ENCODE data around the gene ZNF44.

ZNF44 gene

DNA sequence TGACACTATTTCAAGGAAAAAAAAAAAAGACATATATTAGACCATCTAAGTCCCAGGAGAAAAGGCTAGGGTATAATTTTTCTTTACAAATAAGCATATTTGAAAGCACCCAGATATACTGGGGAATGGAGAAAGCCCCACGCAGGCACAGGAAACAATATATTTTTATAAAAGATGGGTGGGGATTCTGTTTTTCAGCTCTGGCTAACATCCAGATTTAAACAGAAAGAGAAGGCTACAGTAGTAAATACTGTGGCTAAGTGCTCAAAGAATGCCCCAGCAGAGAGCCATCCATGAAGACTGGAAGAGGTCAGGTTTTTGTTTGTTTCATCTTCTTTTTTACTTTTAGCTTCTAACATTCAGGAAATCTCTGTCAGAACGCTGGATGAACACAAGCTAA is 16.0 kb downstream of the ZNF44 start:
- TF ChIP-seq SUZ12 (IDR thresholded peaks at IDR 0.05; ENCODE audit: extremely low read depth, insufficient read depth, insufficient read length) = no peak
- no peak for TF ChIP-seq ZNF274 (IDR thresholded peaks at IDR 0.05; ENCODE audit: low read depth, low read length)
- TF ChIP-seq YY1 (IDR thresholded peaks at IDR 0.05; ENCODE audit: insufficient read depth, insufficient read length) = no peak
- Histone ChIP-seq H3K36me3 (ENCODE audit: insufficient read depth, insufficient read length, low read length) (peaks cover 29% of the 10 kb centered on the region), H3K9ac (ENCODE audit: insufficient read length, low read depth) (no peak overlapping the region), H3K4me3 (ENCODE audit: insufficient read length, low read depth) (no peak overlapping the region), H3K27me3 (ENCODE audit: insufficient read depth, insufficient read length) (no peaks in the 10 kb centered on the region), H3K4me1 (ENCODE audit: insufficient read depth, insufficient read length) (no peaks in the 10 kb centered on the region), H3K9me3 (ENCODE audit: insufficient read depth, low read length) (peaks cover 78% of the 10 kb centered on the region)
- DNase-seq (ENCODE audit: low read depth, low spot score) = no peak

DNA sequence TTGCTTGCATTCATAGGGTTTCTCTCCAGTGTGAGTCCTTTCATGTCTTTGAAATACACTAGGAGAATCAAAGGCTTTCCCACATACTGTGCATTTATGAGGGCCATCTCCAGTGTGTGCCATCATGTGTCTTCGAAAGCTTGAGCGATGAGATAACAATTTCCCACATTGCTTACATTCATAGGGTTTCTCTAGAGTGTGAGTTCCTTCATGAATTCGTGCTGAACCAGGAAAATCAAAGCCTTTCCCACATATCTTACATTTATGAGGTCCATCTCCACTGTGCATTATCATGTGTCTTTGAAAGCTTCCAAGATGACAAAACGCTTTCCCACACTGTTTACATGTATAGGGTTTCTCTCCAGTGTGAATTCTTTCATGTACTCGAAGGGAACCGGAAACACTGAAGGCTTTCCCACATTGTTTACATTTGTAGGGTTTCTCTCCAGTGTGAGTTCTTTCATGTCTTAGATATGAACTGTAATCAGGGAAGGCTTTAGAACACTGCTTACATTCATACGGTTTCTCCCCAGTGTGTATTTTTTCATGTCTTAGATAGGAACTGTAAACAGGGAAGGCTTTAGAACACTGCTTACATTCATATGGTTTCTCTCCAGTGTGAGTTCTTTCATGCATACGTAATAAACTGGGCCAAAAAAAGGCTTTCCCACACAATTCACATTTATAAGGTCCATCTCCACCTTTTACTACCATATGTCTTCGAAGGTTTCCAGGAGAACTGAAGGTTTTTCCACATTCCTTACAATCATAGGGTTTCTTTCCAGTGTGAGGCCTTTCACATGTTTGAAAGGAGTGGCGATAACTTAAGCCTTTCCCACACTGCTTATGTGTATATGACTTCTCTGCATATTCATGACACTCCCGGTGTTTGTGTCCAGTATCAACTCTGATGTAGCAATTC is 21.4 kb downstream of the ZNF44 start:
- peaks cover 77% of the 10 kb centered on the region for H3K9me3 ChIP-seq (ENCODE audit: insufficient read depth, low read length)
- peaks cover 54% of the 10 kb centered on the region for H3K36me3 ChIP-seq (ENCODE audit: insufficient read depth, insufficient read length, low read length)
- DNase-seq (ENCODE audit: low read depth, low spot score) = no peak
- H3K4me3 ChIP-seq (ENCODE audit: insufficient read length, low read depth) = no peak overlapping the region
- TF ChIP-seq ZNF274 (IDR thresholded peaks at IDR 0.05; ENCODE audit: low read depth, low read length) (peak; percentile 26), YY1 (IDR thresholded peaks at IDR 0.05; ENCODE audit: insufficient read depth, insufficient read length) (no peak)
- no peaks in the 10 kb centered on the region for H3K27me3 ChIP-seq (ENCODE audit: insufficient read depth, insufficient read length)
- H3K9ac ChIP-seq (ENCODE audit: insufficient read length, low read depth) = no peak overlapping the region
- no peaks in the 10 kb centered on the region for H3K4me1 ChIP-seq (ENCODE audit: insufficient read depth, insufficient read length)

- H3K27me3 ChIP-seq (ENCODE audit: insufficient read depth, insufficient read length) = no peaks in the 10 kb centered on the region
- no peak overlapping the region for H3K4me3 ChIP-seq (ENCODE audit: insufficient read length, low read depth)
- peaks cover 53% of the 10 kb centered on the region for H3K36me3 ChIP-seq (ENCODE audit: insufficient read depth, insufficient read length, low read length)
- no peak for DNase-seq (ENCODE audit: low read depth, low spot score)
- H3K4me1 ChIP-seq (ENCODE audit: insufficient read depth, insufficient read length) = no peaks in the 10 kb centered on the region
- H3K9ac ChIP-seq (ENCODE audit: insufficient read length, low read depth) = no peak overlapping the region
- peaks cover 69% of the 10 kb centered on the region for H3K9me3 ChIP-seq (ENCODE audit: insufficient read depth, low read length)
- TF ChIP-seq ZNF274 (IDR thresholded peaks at IDR 0.05; ENCODE audit: low read depth, low read length) (peak; percentile 58), SUZ12 (IDR thresholded peaks at IDR 0.05; ENCODE audit: extremely low read depth, insufficient read depth, insufficient read length) (no peak)
Measured at GRCh38 chr19:12272386-12272785, 22.3 kb downstream of the ZNF44 start.

- DNase-seq (ENCODE audit: low read depth, low spot score) = no peak
- H3K36me3 ChIP-seq (ENCODE audit: insufficient read depth, insufficient read length, low read length) = peaks cover 48% of the 10 kb centered on the region
- H3K9me3 ChIP-seq (ENCODE audit: insufficient read depth, low read length) = peaks cover 58% of the 10 kb centered on the region
- TF ChIP-seq SUZ12 (IDR thresholded peaks at IDR 0.05; ENCODE audit: extremely low read depth, insufficient read depth, insufficient read length) (no peak), ZNF274 (IDR thresholded peaks at IDR 0.05; ENCODE audit: low read depth, low read length) (no peak), YY1 (IDR thresholded peaks at IDR 0.05; ENCODE audit: insufficient read depth, insufficient read length) (no peak)
- no peak overlapping the region for H3K9ac ChIP-seq (ENCODE audit: insufficient read length, low read depth)
- no peak overlapping the region for H3K4me3 ChIP-seq (ENCODE audit: insufficient read length, low read depth)
- H3K27me3 ChIP-seq (ENCODE audit: insufficient read depth, insufficient read length) = no peaks in the 10 kb centered on the region
- no peaks in the 10 kb centered on the region for H3K4me1 ChIP-seq (ENCODE audit: insufficient read depth, insufficient read length)
Measured at GRCh38 chr19:12270854-12271253, 23.8 kb downstream of the ZNF44 start.

DNA sequence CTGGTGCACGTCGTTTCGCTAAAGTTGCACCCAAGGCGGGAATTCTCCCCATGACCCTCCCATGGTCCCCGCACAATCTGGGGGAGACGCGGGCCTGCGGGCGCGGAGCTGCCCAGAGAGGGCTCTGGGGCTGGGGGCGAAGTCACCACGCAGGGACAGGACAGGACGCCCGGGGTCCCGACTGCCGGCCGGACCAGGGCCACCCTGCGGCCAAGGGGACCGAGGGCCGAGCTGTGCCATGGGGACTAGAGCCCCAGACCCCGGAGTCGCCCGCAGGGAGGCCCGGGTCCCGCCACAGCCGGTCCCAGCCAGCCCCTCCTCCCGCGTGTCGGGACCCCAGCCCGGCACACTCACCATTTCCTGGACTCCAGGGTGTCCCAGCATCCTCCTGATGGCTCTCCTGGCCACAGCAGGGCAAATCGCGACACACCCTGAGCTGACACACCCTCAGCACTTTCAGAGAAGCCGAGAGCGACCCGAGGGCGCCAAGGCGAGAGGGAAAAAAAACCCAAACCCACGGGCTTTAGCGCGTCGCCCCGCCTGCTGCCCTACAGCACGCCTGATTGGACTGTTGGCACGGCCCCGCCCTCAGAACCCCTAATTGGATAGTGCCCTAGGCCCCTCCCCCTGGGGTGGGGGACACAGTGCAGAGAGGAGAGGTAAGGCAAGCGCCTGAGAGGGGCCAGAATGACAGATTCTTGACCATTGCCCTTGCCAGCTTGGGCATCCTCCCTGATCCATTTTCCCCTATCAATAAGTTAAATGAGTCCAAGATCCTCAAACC is 28.6 kb downstream of the ZNF44 start:
- Histone ChIP-seq H3K27me3 (ENCODE audit: insufficient read depth, insufficient read length) (peaks cover 2% of the 10 kb centered on the region), H3K9me3 (ENCODE audit: insufficient read depth, low read length) (peaks cover 11% of the 10 kb centered on the region), H3K4me1 (ENCODE audit: insufficient read depth, insufficient read length) (no peaks in the 10 kb centered on the region), H3K36me3 (ENCODE audit: insufficient read depth, insufficient read length, low read length) (peaks cover 7% of the 10 kb centered on the region), H3K9ac (ENCODE audit: insufficient read length, low read depth) (peak overlapping the region; percentile 32), H3K4me3 (ENCODE audit: insufficient read length, low read depth) (peak overlapping the region; percentile 46)
- peak; percentile 40 for DNase-seq (ENCODE audit: low read depth, low spot score)
- TF ChIP-seq ZNF274 (IDR thresholded peaks at IDR 0.05; ENCODE audit: low read depth, low read length) (no peak), SUZ12 (IDR thresholded peaks at IDR 0.05; ENCODE audit: extremely low read depth, insufficient read depth, insufficient read length) (no peak), YY1 (IDR thresholded peaks at IDR 0.05; ENCODE audit: insufficient read depth, insufficient read length) (no peak)

GRCh38 chr19:12261554-12261953 is 33.1 kb downstream of the ZNF44 start:
- no peak for DNase-seq (ENCODE audit: low read depth, low spot score)
- H3K4me1 ChIP-seq (ENCODE audit: insufficient read depth, insufficient read length) = no peaks in the 10 kb centered on the region
- H3K9me3 ChIP-seq (ENCODE audit: insufficient read depth, low read length) = no peaks in the 10 kb centered on the region
- H3K4me3 ChIP-seq (ENCODE audit: insufficient read length, low read depth) = no peak overlapping the region
- no peaks in the 10 kb centered on the region for H3K36me3 ChIP-seq (ENCODE audit: insufficient read depth, insufficient read length, low read length)
- no peak overlapping the region for H3K9ac ChIP-seq (ENCODE audit: insufficient read length, low read depth)
- H3K27me3 ChIP-seq (ENCODE audit: insufficient read depth, insufficient read length) = peaks cover 2% of the 10 kb centered on the region
- no peak for TF ChIP-seq SUZ12 (IDR thresholded peaks at IDR 0.05; ENCODE audit: extremely low read depth, insufficient read depth, insufficient read length)
- no peak for TF ChIP-seq ZNF274 (IDR thresholded peaks at IDR 0.05; ENCODE audit: low read depth, low read length)
- TF ChIP-seq YY1 (IDR thresholded peaks at IDR 0.05; ENCODE audit: insufficient read depth, insufficient read length) = no peak

DNA sequence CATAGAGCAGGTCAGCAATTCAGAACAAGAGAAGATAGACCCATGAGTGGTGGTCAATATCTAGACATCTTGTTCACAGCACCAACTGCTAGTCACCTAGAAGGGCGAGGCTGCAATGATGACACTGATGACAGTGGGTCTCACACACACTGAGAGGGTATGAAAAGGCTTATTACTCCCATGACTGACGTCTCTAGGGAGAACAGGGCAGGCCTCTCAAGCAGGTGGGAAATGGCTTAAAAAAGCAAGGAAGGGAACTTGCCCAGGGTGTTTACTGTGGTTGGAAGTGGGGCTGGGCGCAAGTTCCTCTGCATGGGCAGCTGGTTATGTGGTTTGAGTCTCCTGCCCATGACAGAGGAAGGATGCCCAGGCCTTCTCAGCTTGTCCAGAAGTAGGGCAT is 33.8 kb downstream of the ZNF44 start:
- Histone ChIP-seq H3K27me3 (ENCODE audit: insufficient read depth, insufficient read length) (peaks cover 2% of the 10 kb centered on the region), H3K9ac (ENCODE audit: insufficient read length, low read depth) (no peak overlapping the region), H3K4me1 (ENCODE audit: insufficient read depth, insufficient read length) (no peaks in the 10 kb centered on the region), H3K9me3 (ENCODE audit: insufficient read depth, low read length) (no peaks in the 10 kb centered on the region), H3K36me3 (ENCODE audit: insufficient read depth, insufficient read length, low read length) (no peaks in the 10 kb centered on the region), H3K4me3 (ENCODE audit: insufficient read length, low read depth) (no peak overlapping the region)
- DNase-seq (ENCODE audit: low read depth, low spot score) = no peak
- TF ChIP-seq ZNF274 (IDR thresholded peaks at IDR 0.05; ENCODE audit: low read depth, low read length) (no peak), YY1 (IDR thresholded peaks at IDR 0.05; ENCODE audit: insufficient read depth, insufficient read length) (no peak), SUZ12 (IDR thresholded peaks at IDR 0.05; ENCODE audit: extremely low read depth, insufficient read depth, insufficient read length) (no peak)

Measured in NT2/D1 (cell line).